GM10266 (cell line): ENCODE measurements around the gene SERPINF2.

ENCODE experiments used
- DNase-seq: peaks from one replicate; pipeline ENCODE4 v3.0.0; 2012; ENCODE audit errors: extremely low spot score
- TF ChIP-seq, protein P1 (sequence below): IDR thresholded peaks from 2 replicates; pipeline ENCODE4 v1.5.1; 2012; ENCODE audit warnings: mild to moderate bottlenecking, low read depth; ENCODE audit not compliant: control insufficient read depth, insufficient read depth; ENCODE audit errors: missing control alignments

SERPINF2 gene

DNA sequence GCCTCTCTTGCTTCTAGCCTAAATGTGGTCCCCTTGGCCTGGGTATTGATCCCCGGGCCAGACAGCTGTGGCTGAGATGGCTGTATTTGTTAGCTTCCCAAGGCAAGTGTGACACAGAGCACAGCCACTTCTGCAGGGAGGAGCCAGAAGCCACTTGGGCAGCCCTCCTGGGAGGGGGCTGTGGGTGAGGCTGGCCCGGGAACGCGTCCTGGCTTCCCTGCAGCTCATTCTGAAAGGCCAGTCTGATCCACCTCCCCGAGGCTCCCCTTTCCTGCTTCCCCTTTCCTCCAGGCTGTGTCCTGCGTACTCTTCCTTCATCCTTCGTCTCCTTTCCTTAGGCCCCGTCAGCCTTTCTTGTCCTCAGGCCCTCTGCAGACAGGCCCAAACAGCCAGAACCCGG is 8.0 kb downstream of the SERPINF2 start:
- TF ChIP-seq, protein P1, sequence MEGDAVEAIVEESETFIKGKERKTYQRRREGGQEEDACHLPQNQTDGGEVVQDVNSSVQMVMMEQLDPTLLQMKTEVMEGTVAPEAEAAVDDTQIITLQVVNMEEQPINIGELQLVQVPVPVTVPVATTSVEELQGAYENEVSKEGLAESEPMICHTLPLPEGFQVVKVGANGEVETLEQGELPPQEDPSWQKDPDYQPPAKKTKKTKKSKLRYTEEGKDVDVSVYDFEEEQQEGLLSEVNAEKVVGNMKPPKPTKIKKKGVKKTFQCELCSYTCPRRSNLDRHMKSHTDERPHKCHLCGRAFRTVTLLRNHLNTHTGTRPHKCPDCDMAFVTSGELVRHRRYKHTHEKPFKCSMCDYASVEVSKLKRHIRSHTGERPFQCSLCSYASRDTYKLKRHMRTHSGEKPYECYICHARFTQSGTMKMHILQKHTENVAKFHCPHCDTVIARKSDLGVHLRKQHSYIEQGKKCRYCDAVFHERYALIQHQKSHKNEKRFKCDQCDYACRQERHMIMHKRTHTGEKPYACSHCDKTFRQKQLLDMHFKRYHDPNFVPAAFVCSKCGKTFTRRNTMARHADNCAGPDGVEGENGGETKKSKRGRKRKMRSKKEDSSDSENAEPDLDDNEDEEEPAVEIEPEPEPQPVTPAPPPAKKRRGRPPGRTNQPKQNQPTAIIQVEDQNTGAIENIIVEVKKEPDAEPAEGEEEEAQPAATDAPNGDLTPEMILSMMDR: no peak
- no peak for DNase-seq

GRCh38 chr17:1752425-1753262 is 10.0 kb downstream of the SERPINF2 start:
- TF ChIP-seq, protein P1: no peak
- peak; percentile 60 for DNase-seq

DNA sequence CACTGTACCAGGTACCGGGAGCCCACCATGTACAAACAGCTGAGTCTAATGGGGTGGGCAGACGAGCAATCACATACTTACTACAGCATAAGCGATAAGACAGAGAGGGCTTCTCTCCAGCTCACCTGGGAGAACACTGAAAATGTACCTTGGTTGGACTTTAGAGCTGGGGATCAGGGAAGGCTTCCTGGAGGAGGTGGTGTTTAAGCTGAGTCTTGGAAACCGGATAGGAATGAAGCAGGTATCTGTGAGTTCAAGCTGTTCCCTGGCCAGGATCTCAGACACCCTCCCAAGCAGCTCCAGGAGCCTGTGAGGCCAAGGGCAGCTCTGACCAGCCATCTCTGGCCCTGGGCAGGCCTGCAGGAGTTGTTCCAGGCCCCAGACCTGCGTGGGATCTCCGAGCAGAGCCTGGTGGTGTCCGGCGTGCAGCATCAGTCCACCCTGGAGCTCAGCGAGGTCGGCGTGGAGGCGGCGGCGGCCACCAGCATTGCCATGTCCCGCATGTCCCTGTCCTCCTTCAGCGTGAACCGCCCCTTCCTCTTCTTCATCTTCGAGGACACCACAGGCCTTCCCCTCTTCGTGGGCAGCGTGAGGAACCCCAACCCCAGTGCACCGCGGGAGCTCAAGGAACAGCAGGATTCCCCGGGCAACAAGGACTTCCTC is 11.2 kb downstream of the SERPINF2 start:
- TF ChIP-seq, protein P1: no peak

GRCh38 chr17:1754430-1755112 is 11.9 kb downstream of the SERPINF2 start:
- DNase-seq: no peak
- TF ChIP-seq, protein P1: no peak

More for the DNA sequence above, 11.2 kb downstream of the SERPINF2 start:
- DNase-seq: no peak

DNA sequence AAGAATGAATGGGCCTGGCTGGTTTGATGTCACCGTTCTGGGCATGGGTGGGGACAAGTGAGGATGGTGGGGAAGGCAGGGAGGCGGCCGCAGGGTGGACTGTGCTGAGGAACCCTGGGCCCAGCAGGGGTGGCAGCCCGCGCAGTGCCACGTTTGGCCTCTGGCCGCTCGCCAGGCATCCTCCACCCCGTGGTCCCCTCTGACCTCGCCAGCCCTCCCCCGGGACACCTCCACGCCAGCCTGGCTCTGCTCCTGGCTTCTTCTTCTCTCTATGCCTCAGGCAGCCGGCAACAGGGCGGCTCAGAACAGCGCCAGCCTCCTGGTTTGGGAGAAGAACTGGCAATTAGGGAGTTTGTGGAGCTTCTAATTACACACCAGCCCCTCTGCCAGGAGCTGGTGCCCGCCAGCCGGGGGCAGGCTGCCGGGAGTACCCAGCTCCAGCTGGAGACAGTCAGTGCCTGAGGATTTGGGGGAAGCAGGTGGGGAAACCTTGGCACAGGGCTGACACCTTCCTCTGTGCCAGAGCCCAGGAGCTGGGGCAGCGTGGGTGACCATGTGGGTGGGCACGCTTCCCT is 12.7 kb downstream of the SERPINF2 start:
- no peak for DNase-seq
- TF ChIP-seq, protein P1: no peak

- TF ChIP-seq, protein P1: no peak
- DNase-seq: no peak
Observed at GRCh38 chr17:1755827-1756262, 13.2 kb downstream of the SERPINF2 start.

- TF ChIP-seq, protein P1: no peak
- no peak for DNase-seq
Observed at GRCh38 chr17:1758807-1759206, 16.1 kb downstream of the SERPINF2 start.
